ENCODE measurements around the gene ADISSP. TPM values are rescaled to one million over a fixed set of nuclear protein-coding genes. Genes with fewer than 3 reads are reported as not detected.

Gene ADISSP
- total and polyA plus RNA-seq, 2 of the 8 experiments (the other 6 are each of a cell fraction or from before 2014, with no cell fraction given): 111 to 141 TPM

- Histone ChIP-seq H3K18ac (ENCODE audit: extremely low read depth, low read length) (no peak overlapping the region), H3K4me2 (ENCODE audit: insufficient read depth in 1 of 2, low read depth in 2 of 2, low read length in 2 of 2) (no peak overlapping the region), H2BK120ac (replicated peaks; ENCODE audit: low read depth, low read length) (no peak overlapping the region), H2BK5ac (ENCODE audit: low read depth, low read length) (peak overlapping the region; percentile 78; the same call in 1 of the 2 replicates), H3K14ac (ENCODE audit: insufficient read length) (no peak overlapping the region), H3K27me3 (replicated peaks in 1 of 4; ENCODE audit: control insufficient read depth in 3 of 4, extremely low read depth in 1 of 4, insufficient read depth in 3 of 4, low read length in 3 of 4) (no peaks in the 10 kb centered on the region), H3K9me3 (ENCODE audit: insufficient read depth in 2 of 2, low read depth in 1 of 2, low read length in 1 of 2) (no peaks in the 10 kb centered on the region), H3K27ac (ENCODE audit: low read depth, low read length) (no peak overlapping the region), H3K4me1 (replicated peaks in 1 of 4; ENCODE audit: control insufficient read depth in 3 of 4, insufficient read depth in 4 of 4, low read length in 3 of 4) (no peaks in the 10 kb centered on the region), H3K79me1 (ENCODE audit: low read depth, low read length) (peaks cover 15% of the 10 kb centered on the region), H3K56ac (replicated peaks; ENCODE audit: insufficient read length, low read depth, low read length) (no peak overlapping the region), H2AK5ac (ENCODE audit: low read depth, low read length) (no peak overlapping the region), H2BK12ac (ENCODE audit: low read depth, low read length) (no peak overlapping the region), H3K36me3 (ENCODE audit: control insufficient read depth in 2 of 4, insufficient read depth in 4 of 4, low read length in 3 of 4) (peaks cover 0 to 15% (median 2%) of the 10 kb centered on the region in 4 experiments; a peak in 5 of 8 replicates), H3K23ac (ENCODE audit: insufficient read length) (no peak overlapping the region), H4K20me1 (replicated peaks in 1 of 2; ENCODE audit: control insufficient read depth in 1 of 2, insufficient read depth in 2 of 2, low read length in 2 of 2) (peaks cover 6 to 20% of the 10 kb centered on the region in 2 experiments), H3K4ac (replicated peaks; ENCODE audit: insufficient read length, low read depth, low read length) (no peak overlapping the region), H3K79me2 (ENCODE audit: control insufficient read depth in 1 of 2, insufficient read depth in 2 of 2, low read length in 2 of 2) (peaks cover 0 to 8% of the 10 kb centered on the region in 2 experiments; a peak in 1 of 4 replicates), H3K4me3 (ENCODE audit: extremely low read depth in 1 of 4, insufficient read depth in 2 of 4, low read depth in 3 of 4, low read length in 4 of 4) (no peak overlapping the region), H2BK15ac (ENCODE audit: low read length) (no peak overlapping the region), H2AFZ (ENCODE audit: low read length) (no peak overlapping the region), H3K23me2 (ENCODE audit: low read depth, low read length) (no peaks in the 10 kb centered on the region), H4K5ac (ENCODE audit: insufficient read length, low read depth, low read length) (no peak overlapping the region), H4K91ac (replicated peaks; ENCODE audit: insufficient read length, low read length) (no peak overlapping the region), H3K9ac (replicated peaks in 1 of 4; ENCODE audit: extremely low read depth in 1 of 4, low read depth in 3 of 4, low read length in 3 of 4) (no peak overlapping the region), H2BK20ac (ENCODE audit: low read length) (no peak overlapping the region), H4K8ac (ENCODE audit: extremely low read depth, insufficient read depth, low read length) (no peak overlapping the region)
- ChIA-PET CTCF (ENCODE audit: partially characterized antibody) (interaction anchor here (0.9 to 18.6 kb wide), 8 partner anchors 3 to 83 kb away, joined by 3 to 277 read pairs (median 8); partner anchors contain the start of genes ADISSP and HSPA12B), POLR2A (ENCODE audit: partially characterized antibody) (interaction anchor here (0.7 to 1.2 kb wide), 4 partner anchors 9 to 40 kb away, joined by 3 to 5 read pairs (median 4); no protein-coding TSS in a partner anchor)
- no peak for FAIRE-seq
- WGBS, 2 experiments (ENCODE audit: extremely low coverage in 1 of 2, insufficient coverage in 1 of 2, insufficient read length in 1 of 2, insufficient replicate concordance in 2 of 2, low coverage in 1 of 2, low lambda C conversion rate in 2 of 2, missing lambda C conversion rate in 1 of 2): 94% methylated on average over 11 of the region's 11 CpGs; no CpG with 5 or more reads in 1 of the 2 experiments
- no peak for TF ChIP-seq SIRT6 (IDR thresholded peaks at IDR 0.05; ENCODE audit: low read length)
- no peak for TF ChIP-seq RFX5 (IDR thresholded peaks at IDR 0.05; ENCODE audit: borderline replicate concordance, low read depth, low read length)
- TF ChIP-seq, protein P1, sequence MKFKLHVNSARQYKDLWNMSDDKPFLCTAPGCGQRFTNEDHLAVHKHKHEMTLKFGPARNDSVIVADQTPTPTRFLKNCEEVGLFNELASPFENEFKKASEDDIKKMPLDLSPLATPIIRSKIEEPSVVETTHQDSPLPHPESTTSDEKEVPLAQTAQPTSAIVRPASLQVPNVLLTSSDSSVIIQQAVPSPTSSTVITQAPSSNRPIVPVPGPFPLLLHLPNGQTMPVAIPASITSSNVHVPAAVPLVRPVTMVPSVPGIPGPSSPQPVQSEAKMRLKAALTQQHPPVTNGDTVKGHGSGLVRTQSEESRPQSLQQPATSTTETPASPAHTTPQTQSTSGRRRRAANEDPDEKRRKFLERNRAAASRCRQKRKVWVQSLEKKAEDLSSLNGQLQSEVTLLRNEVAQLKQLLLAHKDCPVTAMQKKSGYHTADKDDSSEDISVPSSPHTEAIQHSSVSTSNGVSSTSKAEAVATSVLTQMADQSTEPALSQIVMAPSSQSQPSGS (IDR thresholded peaks at IDR 0.05; ENCODE audit: low read length): no peak
- no peak for TF ChIP-seq TAF7 (optimal IDR thresholded peaks at IDR 0.05; ENCODE audit: borderline replicate concordance, low read depth, low read length)
- no peak for TF ChIP-seq TCF12 (IDR thresholded peaks at IDR 0.05; ENCODE audit: low read depth, low read length)
- no peak for TF ChIP-seq RNF2 (IDR thresholded peaks at IDR 0.05; ENCODE audit: borderline replicate concordance, low read depth, low read length, missing control alignments, poor library complexity, severe bottlenecking)
- no peak for DNase-seq (ENCODE audit: low read depth in 1 of 2, low spot score in 2 of 2)
These were observed 7.7 kb downstream of the ADISSP start for GRCh38 chr20:3759884-3760283.
